ENCODE results near the gene SIM1. TPM values are rescaled to one million over a fixed set of nuclear protein-coding genes. Genes with fewer than 3 reads are reported as not detected.

The SIM1 gene
- total and polyA plus RNA-seq, 4 donors, result not detected

DNA sequence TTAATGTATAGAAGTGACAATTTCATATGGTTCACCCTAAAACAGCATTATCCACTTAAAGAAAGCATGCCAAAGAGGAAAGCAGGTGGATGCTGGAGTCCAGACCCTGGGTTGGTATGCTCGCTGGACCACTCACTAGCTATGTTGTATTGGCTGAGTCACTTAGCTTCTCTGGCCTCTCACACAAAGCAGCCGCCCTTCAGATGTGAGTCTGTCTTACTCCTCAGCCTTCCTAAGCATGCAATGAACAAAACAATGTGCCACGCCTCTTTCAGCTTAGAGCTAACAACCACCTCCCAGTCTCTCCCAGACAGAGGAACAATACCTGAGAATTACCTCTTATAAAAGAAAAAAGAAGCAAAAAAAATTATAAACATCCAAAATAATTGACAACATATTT, 29.4 kb downstream of the SIM1 start:
- no peak overlapping the region for H3K4me3 ChIP-seq
- no peaks in the 10 kb centered on the region for H3K9me3 ChIP-seq (ENCODE audit: control insufficient read depth in 4 of 4, insufficient read depth in 3 of 4, low read length in 3 of 4)
- TF ChIP-seq, protein P1, sequence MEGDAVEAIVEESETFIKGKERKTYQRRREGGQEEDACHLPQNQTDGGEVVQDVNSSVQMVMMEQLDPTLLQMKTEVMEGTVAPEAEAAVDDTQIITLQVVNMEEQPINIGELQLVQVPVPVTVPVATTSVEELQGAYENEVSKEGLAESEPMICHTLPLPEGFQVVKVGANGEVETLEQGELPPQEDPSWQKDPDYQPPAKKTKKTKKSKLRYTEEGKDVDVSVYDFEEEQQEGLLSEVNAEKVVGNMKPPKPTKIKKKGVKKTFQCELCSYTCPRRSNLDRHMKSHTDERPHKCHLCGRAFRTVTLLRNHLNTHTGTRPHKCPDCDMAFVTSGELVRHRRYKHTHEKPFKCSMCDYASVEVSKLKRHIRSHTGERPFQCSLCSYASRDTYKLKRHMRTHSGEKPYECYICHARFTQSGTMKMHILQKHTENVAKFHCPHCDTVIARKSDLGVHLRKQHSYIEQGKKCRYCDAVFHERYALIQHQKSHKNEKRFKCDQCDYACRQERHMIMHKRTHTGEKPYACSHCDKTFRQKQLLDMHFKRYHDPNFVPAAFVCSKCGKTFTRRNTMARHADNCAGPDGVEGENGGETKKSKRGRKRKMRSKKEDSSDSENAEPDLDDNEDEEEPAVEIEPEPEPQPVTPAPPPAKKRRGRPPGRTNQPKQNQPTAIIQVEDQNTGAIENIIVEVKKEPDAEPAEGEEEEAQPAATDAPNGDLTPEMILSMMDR (IDR thresholded peaks at IDR 0.05; ENCODE audit: control extremely low read depth, extremely low read depth), result no peak
- WGBS, 2 donors, result 80 to 83% methylated on average over 3 of the region's 3 CpGs
- ATAC-seq (ENCODE audit: insufficient read depth, low FRiP score) (no peak), DNase-seq (no peak)
- H3K27ac ChIP-seq (ENCODE audit: low read depth in 1 of 2, low read length in 1 of 2), result no peak overlapping the region
- no peak overlapping the region for H3K9ac ChIP-seq (ENCODE audit: insufficient read depth in 1 of 2, low read length in 2 of 2)
- H3K36me3 ChIP-seq (ENCODE audit: control insufficient read depth in 4 of 4, insufficient read depth in 4 of 4, low read length in 4 of 4), result no peaks in the 10 kb centered on the region
- H3K4me1 ChIP-seq (ENCODE audit: control insufficient read depth in 5 of 5, insufficient read depth in 5 of 5, low read length in 5 of 5), result no peaks in the 10 kb centered on the region
- peaks cover 0 to 3% (median 3%) of the 10 kb centered on the region in 3 donors for H3K27me3 ChIP-seq (ENCODE audit: control insufficient read depth in 3 of 3, insufficient read depth in 3 of 3, low read length in 2 of 3)

DNA sequence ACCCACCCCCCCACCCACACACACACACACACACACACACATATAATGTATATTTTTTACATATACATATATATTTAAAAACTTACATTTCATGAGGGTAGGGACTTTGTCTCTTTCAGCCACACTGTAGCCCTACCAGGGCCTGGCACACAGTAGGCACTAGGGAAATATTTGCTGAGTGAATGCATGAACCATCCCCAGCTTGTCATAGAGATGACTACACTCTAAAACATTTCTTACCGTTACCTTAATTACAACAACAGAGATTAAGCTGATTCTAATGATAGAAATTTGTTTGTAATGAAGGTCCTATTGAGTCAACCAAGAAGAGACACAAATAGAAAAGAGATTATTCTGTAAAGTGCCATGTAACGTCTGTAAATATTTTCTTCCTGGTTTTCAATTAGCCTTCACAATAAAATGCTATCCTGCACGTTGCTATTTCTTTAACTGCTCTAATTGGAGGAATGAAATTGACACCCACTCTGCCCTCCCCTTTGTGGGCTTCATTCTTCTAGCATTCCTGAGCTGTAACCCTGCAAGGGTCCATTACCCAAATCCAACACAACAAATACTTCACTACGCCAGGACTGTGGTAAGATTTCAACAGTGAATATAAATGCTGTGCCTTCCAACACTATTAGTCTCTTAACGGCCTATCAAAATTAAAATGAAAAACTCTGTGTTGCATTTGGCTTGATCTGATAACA, 30.8 kb downstream of the SIM1 start:
- DNase-seq (no peak), ATAC-seq (ENCODE audit: insufficient read depth, low FRiP score) (no peak)
- TF ChIP-seq, protein P1 (IDR thresholded peaks at IDR 0.05; ENCODE audit: control extremely low read depth, extremely low read depth), result no peak
- H3K4me3 ChIP-seq, result no peak overlapping the region
- no peaks in the 10 kb centered on the region for H3K36me3 ChIP-seq (ENCODE audit: control insufficient read depth in 4 of 4, insufficient read depth in 4 of 4, low read length in 4 of 4)
- H3K9me3 ChIP-seq (ENCODE audit: control insufficient read depth in 4 of 4, insufficient read depth in 3 of 4, low read length in 3 of 4), result no peaks in the 10 kb centered on the region
- no peak overlapping the region for H3K27ac ChIP-seq (ENCODE audit: low read depth in 1 of 2, low read length in 1 of 2)
- no peak overlapping the region for H3K9ac ChIP-seq (ENCODE audit: insufficient read depth in 1 of 2, low read length in 2 of 2)
- H3K27me3 ChIP-seq (ENCODE audit: control insufficient read depth in 3 of 3, insufficient read depth in 3 of 3, low read length in 2 of 3), result no peaks in the 10 kb centered on the region
- 70 to 78% methylated on average over 5 of the region's 5 CpGs for WGBS, 2 donors
- H3K4me1 ChIP-seq (ENCODE audit: control insufficient read depth in 5 of 5, insufficient read depth in 5 of 5, low read length in 5 of 5), result no peaks in the 10 kb centered on the region

DNA sequence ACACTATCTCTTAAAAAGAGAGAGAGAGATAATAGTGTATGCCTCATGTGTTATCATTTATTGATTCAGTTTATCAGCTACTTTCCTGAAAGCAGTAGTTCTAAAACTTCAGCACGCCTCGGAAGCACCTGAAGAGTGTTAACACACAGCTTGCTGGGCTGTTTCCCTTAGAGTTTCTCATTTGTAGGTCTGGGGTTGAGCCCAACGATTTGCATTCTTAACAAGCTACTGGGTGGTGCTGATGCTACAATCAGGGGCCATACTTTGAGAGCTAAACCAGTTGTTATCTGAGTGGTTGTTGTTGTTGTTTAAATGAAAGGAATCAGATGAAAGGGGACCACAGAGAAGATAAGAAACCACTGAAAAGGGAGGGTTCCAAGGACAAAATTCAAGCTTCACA, 32.6 kb downstream of the SIM1 start:
- Histone ChIP-seq H3K27me3 (ENCODE audit: control insufficient read depth in 3 of 3, insufficient read depth in 3 of 3, low read length in 2 of 3) (no peaks in the 10 kb centered on the region), H3K4me3 (no peak overlapping the region), H3K27ac (ENCODE audit: low read depth in 1 of 2, low read length in 1 of 2) (no peak overlapping the region), H3K9ac (ENCODE audit: insufficient read depth in 1 of 2, low read length in 2 of 2) (no peak overlapping the region), H3K9me3 (ENCODE audit: control insufficient read depth in 4 of 4, insufficient read depth in 3 of 4, low read length in 3 of 4) (no peaks in the 10 kb centered on the region), H3K36me3 (ENCODE audit: control insufficient read depth in 4 of 4, insufficient read depth in 4 of 4, low read length in 4 of 4) (no peaks in the 10 kb centered on the region), H3K4me1 (ENCODE audit: control insufficient read depth in 5 of 5, insufficient read depth in 5 of 5, low read length in 5 of 5) (no peaks in the 10 kb centered on the region)
- WGBS, 2 donors, result 54 to 68% methylated on average over 3 of the region's 3 CpGs
- TF ChIP-seq, protein P1 (IDR thresholded peaks at IDR 0.05; ENCODE audit: control extremely low read depth, extremely low read depth), result no peak
- DNase-seq (no peak), ATAC-seq (ENCODE audit: insufficient read depth, low FRiP score) (no peak)

DNA sequence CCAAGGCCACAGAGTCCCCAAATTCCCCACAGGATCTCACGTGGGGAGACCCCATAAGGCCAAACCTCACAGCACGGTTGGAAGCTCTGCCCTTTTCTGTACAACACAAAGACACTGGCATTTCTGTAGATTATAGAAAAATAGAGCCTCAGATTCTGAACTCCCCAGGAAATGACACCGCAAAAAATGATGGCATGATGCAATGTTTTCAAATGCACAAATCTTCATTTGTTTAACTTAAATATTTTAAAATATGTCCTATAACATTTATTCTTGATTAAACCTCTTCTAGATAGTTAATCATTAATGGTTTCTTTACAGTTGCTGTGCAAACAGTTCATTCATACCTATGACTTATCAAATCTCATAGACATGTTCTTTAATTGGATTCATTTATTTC, 33.8 kb downstream of the SIM1 start:
- no peak overlapping the region for H3K27ac ChIP-seq (ENCODE audit: low read depth in 1 of 2, low read length in 1 of 2)
- TF ChIP-seq, protein P1 (IDR thresholded peaks at IDR 0.05; ENCODE audit: control extremely low read depth, extremely low read depth), result no peak

More for the DNA sequence above, 33.8 kb downstream of the SIM1 start:
- no peaks in the 10 kb centered on the region for H3K36me3 ChIP-seq (ENCODE audit: control insufficient read depth in 4 of 4, insufficient read depth in 4 of 4, low read length in 4 of 4)
- H3K4me3 ChIP-seq, result no peak overlapping the region
- DNase-seq (no peak), ATAC-seq (ENCODE audit: insufficient read depth, low FRiP score) (no peak)
- 50 to 61% methylated on average over 3 of the region's 3 CpGs for WGBS, 2 donors
- no peaks in the 10 kb centered on the region for H3K27me3 ChIP-seq (ENCODE audit: control insufficient read depth in 3 of 3, insufficient read depth in 3 of 3, low read length in 2 of 3)
- no peak overlapping the region for H3K9ac ChIP-seq (ENCODE audit: insufficient read depth in 1 of 2, low read length in 2 of 2)
- no peaks in the 10 kb centered on the region for H3K9me3 ChIP-seq (ENCODE audit: control insufficient read depth in 4 of 4, insufficient read depth in 3 of 4, low read length in 3 of 4)
- H3K4me1 ChIP-seq (ENCODE audit: control insufficient read depth in 5 of 5, insufficient read depth in 5 of 5, low read length in 5 of 5), result no peaks in the 10 kb centered on the region
